DOHH2 (cell line): Measurements from ENCODE around the gene TTLL10.

Experiments used
- H3F3A ChIP-seq: fragments of 200-600 bp; sonication (generic), shearing (Covaris generic); 2 replicates; pipeline ENCODE4 v1.6.0; 2016; ENCODE audit warnings: antibody characterized with exemption, mild to moderate bottlenecking; ENCODE audit not compliant: control insufficient read depth, insufficient read depth
- H3K27ac ChIP-seq: fragments of 200-600 bp; sonication (generic); 2 replicates; pipeline ENCODE4 v1.5.1; 2014; ENCODE audit warnings: low read depth, mild to moderate bottlenecking, low read length, moderate library complexity
- H3K27me3 ChIP-seq: fragments of 200-600 bp; sonication (generic); 2 replicates; pipeline ENCODE4 v1.6.1; 2014; ENCODE audit warnings: mild to moderate bottlenecking, low read length, mixed read lengths; ENCODE audit not compliant: control insufficient read depth
- H3K36me3 ChIP-seq: fragments of 200-600 bp; sonication (generic); 2 replicates; pipeline ENCODE4 v1.6.1; 2014; ENCODE audit warnings: mild to moderate bottlenecking, low read length, moderate library complexity, mixed read lengths; ENCODE audit not compliant: control insufficient read depth
- H3K4me1 ChIP-seq: fragments of 200-600 bp; sonication (generic); 2 replicates; pipeline ENCODE4 v1.6.1; 2014; ENCODE audit warnings: mild to moderate bottlenecking, low read length, mixed read lengths; ENCODE audit not compliant: control insufficient read depth
- H3K4me2 ChIP-seq: fragments of 200-600 bp; sonication (generic); 2 replicates; pipeline ENCODE4 v1.6.0; 2014; ENCODE audit warnings: mild to moderate bottlenecking, low read length, moderate library complexity
- H3K4me3 ChIP-seq: fragments of 200-600 bp; sonication (generic); 2 replicates; pipeline ENCODE4 v1.5.1; 2014; ENCODE audit warnings: mild to moderate bottlenecking, low read length, mixed read lengths
- H3K79me2 ChIP-seq: fragments of 200-600 bp; sonication (generic); 2 replicates; pipeline ENCODE4 v1.6.1; 2014; ENCODE audit warnings: mild to moderate bottlenecking, low read length, mixed read lengths; ENCODE audit not compliant: control insufficient read depth
- H3K9me2 ChIP-seq: fragments of 200-600 bp; sonication (generic); replicated peaks from 2 replicates; pipeline ENCODE4 v1.6.1; 2014; ENCODE audit warnings: mild to moderate bottlenecking, low read length, mixed read lengths; ENCODE audit not compliant: control insufficient read depth
- H3K9me3 ChIP-seq: fragments of 200-600 bp; sonication (generic); 2 replicates; pipeline ENCODE4 v1.6.1; 2014; ENCODE audit warnings: antibody characterized with exemption, low read length, mixed read lengths; ENCODE audit not compliant: control insufficient read depth, insufficient read depth
- H4K20me1 ChIP-seq: fragments of 200-600 bp; sonication (generic); 2 replicates; pipeline ENCODE4 v1.6.0; 2014; ENCODE audit warnings: low read depth, mild to moderate bottlenecking, antibody characterized with exemption, low read length, moderate library complexity; ENCODE audit not compliant: control insufficient read depth, insufficient read depth
- EZH2phosphoT487 ChIP-seq: fragments of 200-600 bp; sonication (generic); IDR thresholded peaks from 2 replicates; pipeline ENCODE4 v1.6.1; 2017; ENCODE audit warnings: borderline replicate concordance, mild to moderate bottlenecking, antibody characterized with exemption, low read length, moderate library complexity, mixed read lengths
- TF ChIP-seq, protein P1 (sequence below): fragments of 200-600 bp; sonication (generic); IDR thresholded peaks from one replicate; pipeline ENCODE4 v1.5.1; 2014; ENCODE audit warnings: antibody characterized with exemption, mild to moderate bottlenecking, low read depth, low read length; ENCODE audit not compliant: poor library complexity, severe bottlenecking

Gene TTLL10

DNA sequence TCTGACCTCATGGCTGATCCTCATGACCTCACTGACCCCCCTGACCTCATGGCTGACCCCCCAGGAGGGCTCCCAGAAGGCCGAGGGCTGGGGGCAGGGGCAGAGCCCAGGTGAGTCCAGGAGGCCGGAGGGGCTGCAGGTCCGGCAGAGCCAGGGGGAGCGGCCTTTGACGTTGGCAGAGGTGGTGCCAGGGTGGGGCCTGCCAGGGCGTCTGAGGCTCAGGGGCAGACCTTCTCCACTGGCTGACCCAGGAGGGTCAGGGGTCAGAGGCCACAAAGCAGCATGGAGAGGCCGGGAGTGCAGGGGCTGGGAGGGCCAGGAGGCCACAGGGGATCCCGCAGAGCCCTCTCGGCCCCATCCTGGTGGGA lies 28.1 kb upstream of the TTLL10 start:
- no peak overlapping the region for H3K4me2 ChIP-seq
- H3K79me2 ChIP-seq, result no peaks in the 10 kb centered on the region
- H3K27me3 ChIP-seq, result peaks cover 3% of the 10 kb centered on the region; the same call in 1 of the 2 replicates
- no peak for TF ChIP-seq EZH2phosphoT487
- TF ChIP-seq, protein P1, sequence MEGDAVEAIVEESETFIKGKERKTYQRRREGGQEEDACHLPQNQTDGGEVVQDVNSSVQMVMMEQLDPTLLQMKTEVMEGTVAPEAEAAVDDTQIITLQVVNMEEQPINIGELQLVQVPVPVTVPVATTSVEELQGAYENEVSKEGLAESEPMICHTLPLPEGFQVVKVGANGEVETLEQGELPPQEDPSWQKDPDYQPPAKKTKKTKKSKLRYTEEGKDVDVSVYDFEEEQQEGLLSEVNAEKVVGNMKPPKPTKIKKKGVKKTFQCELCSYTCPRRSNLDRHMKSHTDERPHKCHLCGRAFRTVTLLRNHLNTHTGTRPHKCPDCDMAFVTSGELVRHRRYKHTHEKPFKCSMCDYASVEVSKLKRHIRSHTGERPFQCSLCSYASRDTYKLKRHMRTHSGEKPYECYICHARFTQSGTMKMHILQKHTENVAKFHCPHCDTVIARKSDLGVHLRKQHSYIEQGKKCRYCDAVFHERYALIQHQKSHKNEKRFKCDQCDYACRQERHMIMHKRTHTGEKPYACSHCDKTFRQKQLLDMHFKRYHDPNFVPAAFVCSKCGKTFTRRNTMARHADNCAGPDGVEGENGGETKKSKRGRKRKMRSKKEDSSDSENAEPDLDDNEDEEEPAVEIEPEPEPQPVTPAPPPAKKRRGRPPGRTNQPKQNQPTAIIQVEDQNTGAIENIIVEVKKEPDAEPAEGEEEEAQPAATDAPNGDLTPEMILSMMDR, result no peak
- no peaks in the 10 kb centered on the region for H4K20me1 ChIP-seq
- no peaks in the 10 kb centered on the region for H3K9me2 ChIP-seq
- peaks cover 21% of the 10 kb centered on the region for H3K4me1 ChIP-seq
- H3F3A ChIP-seq, result no peaks in the 10 kb centered on the region
- no peak overlapping the region for H3K4me3 ChIP-seq
- H3K27ac ChIP-seq, result no peak overlapping the region
- H3K36me3 ChIP-seq, result no peaks in the 10 kb centered on the region
- no peaks in the 10 kb centered on the region for H3K9me3 ChIP-seq

DNA sequence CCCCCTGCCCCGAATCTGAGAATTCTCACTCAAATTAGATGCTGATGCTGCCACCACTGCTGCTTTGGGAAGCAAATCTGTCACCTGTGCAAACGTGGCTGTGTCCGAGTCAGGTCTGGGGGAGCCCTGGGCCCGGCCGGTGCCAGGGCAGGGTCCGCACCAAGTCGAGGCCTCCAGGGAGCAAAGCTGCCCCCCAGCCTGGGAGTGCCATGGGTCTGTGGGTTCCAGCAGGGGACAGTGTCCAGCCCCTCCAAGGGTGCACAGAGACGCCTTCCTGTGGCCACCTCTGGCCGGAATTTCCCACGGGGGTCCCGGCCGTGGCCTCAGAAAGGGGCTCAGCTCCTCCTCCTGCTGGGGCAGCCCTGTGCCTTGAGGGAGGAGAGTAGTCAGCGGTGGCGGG lies 27.7 kb upstream of the TTLL10 start:
- no peaks in the 10 kb centered on the region for H3K9me3 ChIP-seq
- no peak overlapping the region for H3K4me2 ChIP-seq
- H3K27me3 ChIP-seq, result peaks cover 3% of the 10 kb centered on the region; the same call in 1 of the 2 replicates
- H3F3A ChIP-seq, result no peaks in the 10 kb centered on the region
- H3K4me1 ChIP-seq, result peaks cover 21% of the 10 kb centered on the region
- H3K36me3 ChIP-seq, result no peaks in the 10 kb centered on the region
- H3K27ac ChIP-seq, result no peak overlapping the region
- H3K4me3 ChIP-seq, result no peak overlapping the region
- TF ChIP-seq, protein P1, result no peak
- TF ChIP-seq EZH2phosphoT487, result no peak
- H3K79me2 ChIP-seq, result no peaks in the 10 kb centered on the region
- H4K20me1 ChIP-seq, result no peaks in the 10 kb centered on the region
- no peaks in the 10 kb centered on the region for H3K9me2 ChIP-seq

DNA sequence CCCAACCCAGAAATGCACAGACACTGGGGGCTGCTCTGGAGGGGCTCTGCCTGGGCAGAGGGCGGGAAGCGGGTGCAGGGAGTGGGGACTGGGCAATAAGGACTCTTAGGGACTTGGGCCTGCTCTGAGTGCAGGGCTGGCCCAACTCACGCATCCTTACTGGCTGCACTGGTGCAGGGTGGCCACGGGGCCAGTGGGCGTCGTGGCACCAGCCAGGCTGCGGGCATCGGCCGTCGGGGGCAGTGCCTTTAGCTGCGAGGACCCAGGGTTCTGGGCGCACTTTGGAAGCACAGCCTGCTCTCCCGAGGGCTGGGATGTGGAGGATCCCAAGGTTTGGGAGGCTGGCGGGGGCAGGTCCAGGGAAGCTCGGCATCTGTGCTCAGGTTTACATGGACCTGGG lies 27.1 kb upstream of the TTLL10 start:
- Histone ChIP-seq H3K4me2 (no peak overlapping the region), H3K4me1 (peaks cover 21% of the 10 kb centered on the region), H3K36me3 (no peaks in the 10 kb centered on the region), H3K27ac (no peak overlapping the region), H3F3A (no peaks in the 10 kb centered on the region), H3K79me2 (no peaks in the 10 kb centered on the region), H3K4me3 (no peak overlapping the region), H3K27me3 (peaks cover 3% of the 10 kb centered on the region; the same call in 1 of the 2 replicates), H4K20me1 (no peaks in the 10 kb centered on the region), H3K9me3 (no peaks in the 10 kb centered on the region), H3K9me2 (no peaks in the 10 kb centered on the region)
- TF ChIP-seq, protein P1, result no peak
- TF ChIP-seq EZH2phosphoT487, result no peak
